HG03439 (cell line): Measurements from ENCODE around the gene ABLIM1.

Experiments used
- ATAC-seq: cut with Tn5 transposase; IDR thresholded peaks from one replicate; pipeline ENCODE4 v1.9.1; 2021; ENCODE audit warnings: mild to moderate bottlenecking, moderate library complexity; ENCODE audit not compliant: unreplicated experiment

The ABLIM1 gene

DNA sequence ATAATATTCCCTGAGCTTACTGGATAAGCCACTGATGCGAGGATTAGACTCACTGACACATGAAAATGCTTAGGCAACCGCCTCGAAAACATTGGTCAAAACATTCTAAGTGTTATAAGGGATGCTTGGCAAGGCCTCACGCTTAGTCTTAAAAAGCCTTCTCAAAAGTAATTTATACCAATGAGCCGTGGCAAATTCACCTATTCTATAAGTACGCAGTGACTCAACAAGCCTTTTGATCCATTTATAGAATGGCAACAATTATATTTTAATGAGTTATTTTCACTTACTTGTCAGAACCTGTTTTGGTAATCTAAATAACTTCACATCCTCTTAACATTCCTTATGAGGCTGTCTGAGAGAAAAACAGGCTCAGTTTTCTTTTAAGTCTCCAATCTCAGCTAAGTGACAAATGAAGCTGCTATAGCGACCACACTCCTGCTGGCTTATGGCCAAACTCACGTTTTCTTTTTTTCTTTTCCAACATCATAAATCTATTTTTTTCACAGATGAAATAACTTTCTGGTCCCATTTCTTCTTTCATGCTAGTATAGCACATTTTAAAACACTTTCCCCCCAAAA is 132.6 kb downstream of the ABLIM1 start:
- no peak for ATAC-seq

DNA sequence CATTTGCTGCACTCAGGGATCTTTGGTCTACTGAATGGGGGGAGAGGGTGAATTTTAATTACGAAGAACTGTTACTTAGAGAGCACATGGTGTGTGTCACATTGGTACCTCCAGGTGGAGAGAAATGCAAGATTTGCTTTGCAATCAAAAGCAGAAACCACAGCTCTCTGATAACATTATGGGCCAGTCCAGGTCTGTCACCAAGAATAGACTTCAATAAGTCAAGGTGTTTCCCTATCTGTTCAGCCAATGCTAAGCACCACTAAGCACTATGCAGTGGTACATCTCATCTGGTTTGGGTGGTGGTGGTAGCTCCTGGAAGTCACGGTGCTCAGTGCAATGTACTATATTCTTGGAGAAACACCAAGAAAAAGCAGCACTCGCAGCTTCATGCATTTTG is 134.2 kb downstream of the ABLIM1 start:
- no peak for ATAC-seq

DNA sequence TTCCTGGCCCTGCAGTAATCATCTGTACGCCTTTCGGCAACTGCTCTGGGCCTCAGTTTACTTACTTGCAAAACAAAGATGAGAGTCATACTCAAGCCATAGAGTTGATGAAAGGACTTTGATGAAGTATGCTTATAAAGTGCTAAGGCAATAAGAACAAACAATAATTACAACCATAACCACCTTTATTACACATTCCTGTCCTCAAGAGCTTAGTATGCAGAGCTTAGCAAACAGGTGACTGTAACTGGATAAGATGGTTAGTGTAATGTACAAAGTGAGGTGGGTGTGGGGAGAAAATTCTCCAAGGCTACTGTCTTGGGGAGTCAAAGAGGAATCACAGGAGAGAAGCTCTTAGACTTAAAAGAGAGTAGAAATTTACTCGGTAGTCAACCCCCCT is 136.8 kb downstream of the ABLIM1 start:
- no peak for ATAC-seq

DNA sequence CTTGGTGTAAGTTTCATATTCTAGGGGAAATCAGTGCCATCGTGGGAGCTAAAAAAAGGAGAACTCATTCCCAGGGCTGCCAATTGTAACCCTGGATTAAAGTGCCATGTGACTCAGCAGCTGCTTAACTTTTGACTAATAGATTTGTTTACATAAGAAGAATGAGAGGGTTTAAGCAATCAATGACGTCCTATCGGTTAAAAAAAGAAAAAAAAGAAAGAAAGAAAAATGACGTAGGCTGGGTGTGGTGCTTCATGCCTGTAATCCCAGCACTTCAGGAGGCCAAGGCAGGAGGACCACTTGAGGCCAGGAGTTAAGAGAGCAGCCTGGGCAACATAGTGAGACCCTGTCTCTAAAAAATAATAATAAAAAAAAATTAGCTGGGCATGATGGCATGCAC is 137.6 kb downstream of the ABLIM1 start:
- ATAC-seq = no peak

DNA sequence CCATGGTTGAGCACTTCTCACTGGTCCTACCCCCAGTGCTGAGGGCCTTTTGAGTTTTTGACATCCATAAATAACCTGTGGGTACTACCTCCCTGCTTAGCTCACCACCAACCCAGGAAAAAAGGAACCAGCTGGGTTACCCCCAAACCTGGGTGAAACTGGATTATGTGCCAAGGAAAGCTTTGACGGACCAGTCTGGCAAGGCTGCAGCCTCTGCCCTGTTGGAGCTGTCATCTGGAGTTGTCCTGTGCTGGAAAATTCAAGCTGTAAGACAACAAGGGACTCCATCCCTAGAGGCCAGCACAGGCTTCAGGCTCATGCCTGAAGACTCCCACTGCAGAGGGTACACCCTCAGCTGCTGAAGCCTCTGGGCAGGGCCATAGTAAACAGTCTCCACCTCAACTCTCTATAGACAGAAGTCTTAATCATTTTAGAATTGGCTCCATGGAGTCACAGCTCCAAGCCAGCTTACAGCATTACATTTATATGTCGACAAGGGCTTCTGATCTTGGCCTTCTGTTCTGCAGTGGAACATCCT is 138.2 kb downstream of the ABLIM1 start:
- no peak for ATAC-seq

DNA sequence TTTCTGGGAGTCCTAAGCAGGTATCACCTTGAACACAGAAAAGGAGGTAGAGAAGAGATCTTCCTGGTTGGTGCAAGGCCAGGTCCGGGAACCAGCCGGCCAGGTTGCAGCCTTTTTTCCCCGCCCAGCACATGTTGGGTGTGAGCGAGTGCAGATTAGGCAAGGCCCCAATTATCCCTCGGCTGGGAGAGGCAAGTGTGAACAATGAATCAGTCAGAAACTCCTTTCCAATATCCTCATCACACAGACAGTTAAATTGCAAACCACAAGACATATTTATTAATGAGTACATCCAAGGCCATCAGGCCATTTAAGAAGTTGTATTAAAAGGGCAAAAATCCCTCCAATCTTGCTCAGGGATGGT is 138.8 kb downstream of the ABLIM1 start:
- no peak for ATAC-seq

DNA sequence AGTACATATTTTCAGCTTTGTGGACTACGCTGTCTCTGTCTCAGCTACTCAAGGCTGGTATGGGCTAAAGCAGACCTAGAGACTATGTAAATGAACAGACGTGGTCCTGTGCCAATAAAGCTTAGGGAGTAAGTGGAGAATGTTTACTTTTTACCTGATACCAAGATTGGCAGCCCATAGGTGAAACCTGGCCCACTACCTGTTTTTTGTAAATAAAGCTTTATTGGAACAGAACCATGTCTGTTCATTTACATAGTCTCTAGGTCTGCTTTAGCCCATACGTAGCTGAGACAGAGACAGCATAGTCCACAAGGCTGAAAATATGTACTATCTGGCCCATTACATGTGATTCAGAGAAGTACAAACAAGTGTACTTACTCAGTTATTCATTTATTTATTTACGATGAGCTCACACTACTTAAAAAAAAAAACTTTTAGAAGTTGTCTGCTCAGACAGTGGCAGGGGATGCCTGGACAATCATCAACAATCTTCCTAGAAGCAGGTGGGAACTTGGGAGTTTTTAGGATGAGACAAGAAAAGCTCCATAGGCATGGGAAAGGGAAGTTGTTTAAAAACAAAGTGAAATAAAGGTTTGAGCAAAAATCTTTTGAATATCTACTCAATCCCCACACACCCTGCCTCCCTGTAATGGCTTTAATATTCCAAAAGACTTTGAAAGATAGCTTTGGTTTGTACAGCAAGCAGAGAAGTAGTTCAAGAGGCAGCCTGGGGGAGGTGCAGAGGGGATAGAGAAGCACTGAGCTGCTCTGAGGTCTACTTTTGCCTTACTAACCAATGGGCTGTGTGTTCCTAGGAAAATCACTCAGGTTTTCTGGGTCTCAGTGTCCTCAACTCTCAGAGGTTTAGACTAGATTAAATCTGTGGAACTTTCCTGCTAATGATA is 139.4 kb downstream of the ABLIM1 start:
- ATAC-seq = no peak

DNA sequence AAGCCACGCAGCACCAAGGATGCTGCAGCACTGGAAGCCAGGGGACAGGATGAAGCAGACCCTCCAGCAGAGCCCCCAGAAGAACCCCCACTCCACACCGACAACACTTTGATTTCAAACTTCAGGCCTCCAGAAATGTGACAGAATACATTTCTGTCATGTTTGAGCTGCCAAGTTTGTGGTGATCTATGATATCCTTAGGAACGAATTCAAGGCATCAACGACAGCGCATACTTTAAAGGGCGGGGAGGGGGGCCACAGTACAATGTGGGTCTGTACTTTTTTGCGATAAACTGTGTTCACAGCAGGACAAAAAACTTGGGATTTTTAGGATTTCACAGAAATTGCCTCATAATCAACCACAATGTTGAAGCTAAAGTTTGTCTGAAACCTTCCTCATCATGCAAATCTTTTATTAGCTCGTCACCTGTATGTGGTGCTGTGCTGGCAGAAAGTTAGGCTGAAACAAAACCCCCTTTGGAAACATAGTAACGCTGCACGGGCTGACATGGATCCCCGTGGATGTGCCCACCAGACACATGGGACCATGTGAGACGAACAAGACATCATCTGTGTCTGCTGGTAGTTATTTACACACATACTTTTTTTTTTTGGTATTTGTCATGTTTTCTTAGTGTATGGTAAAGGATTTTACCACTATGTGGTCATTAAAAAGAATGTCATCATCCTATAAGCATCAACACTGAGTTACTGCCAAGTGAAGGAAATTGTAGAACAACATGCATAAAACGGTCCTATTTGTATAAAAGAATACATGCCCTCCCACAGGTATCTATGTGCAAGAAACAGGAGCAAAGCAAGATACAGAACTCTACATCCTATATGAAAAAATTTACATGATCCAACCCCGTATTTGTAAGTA is 140.5 kb downstream of the ABLIM1 start:
- ATAC-seq = no peak

DNA sequence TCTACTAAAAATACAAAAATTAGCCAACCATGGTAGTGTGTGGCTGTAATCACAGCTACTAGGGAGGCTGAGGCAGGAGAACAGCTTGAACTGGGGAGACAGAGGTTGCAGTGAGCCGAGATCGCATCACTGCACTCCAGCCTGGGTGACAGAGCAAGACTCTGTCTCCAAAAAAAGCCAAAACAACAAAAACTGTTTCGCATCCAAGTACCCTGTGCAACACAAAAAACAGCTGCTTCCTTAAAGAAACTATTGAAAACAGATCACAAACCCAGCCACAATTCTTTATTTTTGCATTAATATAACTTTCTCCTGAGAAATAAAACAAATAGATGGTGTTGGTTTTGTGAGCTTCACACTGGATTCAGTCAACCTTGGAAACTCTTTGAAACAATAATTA is 141.7 kb downstream of the ABLIM1 start:
- no peak for ATAC-seq

DNA sequence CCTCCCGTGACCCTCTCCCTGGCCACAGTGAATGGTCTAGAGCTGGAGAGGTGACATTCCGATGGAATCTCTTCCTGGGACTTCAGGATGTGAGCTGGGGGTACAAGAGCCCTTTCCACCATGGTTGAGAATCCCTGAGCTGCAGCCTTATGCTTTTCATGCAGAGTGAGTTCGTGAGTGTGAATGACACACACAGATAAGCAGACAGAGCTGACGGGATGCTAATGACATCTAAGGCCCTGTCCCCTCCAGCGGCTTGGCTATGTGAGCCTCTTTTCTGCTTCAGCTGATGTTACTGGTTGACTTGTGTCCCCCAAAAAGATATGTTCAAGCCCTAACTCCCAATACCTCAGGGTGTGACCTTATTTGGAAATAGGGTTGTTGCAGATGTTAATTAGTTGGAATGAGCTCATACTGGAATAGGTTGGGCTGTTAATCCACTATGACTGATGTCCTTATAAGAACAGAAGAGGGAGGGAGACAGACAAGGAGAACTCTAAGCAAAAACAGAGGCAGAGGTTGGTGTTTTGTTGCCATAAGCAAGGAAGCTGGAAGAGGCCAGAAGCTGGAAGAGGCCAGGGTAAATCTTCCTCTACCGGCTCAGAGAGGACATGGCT is 142.7 kb downstream of the ABLIM1 start:
- no peak for ATAC-seq

DNA sequence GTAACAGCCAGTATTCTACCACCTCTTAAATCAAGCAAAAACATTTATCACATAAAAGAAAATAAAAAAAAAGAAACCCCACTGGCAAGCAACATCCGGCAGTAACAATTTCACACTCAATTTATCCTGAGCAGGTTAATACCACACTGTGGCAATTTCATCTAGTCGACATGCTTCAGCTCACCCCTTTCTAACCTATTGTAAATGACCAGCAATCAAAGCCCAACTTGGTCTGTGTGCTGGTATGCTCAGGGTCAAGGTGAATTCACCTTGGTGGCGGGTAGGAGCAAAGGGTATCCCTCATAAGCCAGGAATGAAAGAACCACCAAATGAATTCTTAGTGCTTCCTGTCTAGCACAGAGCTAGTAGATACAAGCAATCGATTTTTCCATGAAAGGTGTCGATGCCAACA is 144.7 kb downstream of the ABLIM1 start:
- no peak for ATAC-seq

DNA sequence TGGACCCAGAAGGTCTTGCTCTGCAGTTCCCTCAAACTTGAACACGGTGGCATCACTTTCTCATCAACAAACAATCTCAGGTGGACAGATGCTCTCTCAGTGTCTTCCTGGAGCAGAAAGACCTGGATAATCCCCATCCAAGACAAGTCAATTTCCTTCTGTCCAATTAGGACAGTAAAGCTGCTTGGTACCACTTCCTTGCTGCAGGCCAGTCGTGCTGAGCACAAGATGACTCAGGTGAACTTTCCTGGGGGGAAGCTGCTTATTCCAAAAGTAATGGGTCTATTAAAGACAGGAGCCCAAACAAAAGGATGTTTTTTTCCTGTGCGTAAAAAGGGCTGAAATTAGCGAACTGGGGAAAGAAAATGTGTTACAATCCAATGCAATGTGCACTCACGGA is 146.2 kb downstream of the ABLIM1 start:
- ATAC-seq = no peak

DNA sequence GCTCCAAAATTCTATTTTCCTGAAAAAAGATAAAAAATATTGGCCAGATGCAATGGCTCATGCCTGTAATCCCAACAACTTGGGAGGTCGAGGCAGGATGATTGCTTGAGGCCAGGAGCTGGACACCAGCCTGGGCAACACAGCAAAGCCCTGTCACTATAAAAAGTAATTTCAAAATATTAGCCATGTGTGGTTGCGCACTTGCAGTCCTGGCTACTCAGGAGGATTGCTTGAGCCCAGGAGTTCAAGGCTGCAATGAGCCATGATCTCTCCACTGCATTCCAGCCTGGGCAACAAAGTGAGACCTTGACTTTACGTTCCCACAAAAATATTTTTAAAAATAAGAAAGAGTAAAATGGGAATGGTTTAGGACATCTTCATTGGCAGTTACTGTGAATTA is 149.7 kb downstream of the ABLIM1 start:
- no peak for ATAC-seq

DNA sequence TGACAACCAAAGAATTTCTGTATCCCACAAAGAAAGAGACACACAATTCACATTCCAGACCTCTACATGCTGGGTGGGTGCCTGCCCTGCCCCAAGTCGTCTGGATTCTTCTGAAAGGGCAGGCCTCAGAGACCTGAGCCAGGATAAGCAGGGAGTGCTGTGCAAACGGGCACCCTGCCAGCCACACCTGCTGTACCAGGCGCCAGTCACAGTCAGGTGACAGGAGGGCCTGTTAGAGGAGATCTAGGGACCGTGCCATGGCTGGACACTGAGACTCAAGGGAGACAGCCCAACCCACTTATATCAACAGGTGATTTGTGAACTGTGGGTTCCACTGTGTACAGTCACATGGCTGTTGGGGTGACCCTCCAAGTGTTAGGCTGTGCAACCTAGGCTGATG is 150.6 kb downstream of the ABLIM1 start:
- ATAC-seq = no peak

DNA sequence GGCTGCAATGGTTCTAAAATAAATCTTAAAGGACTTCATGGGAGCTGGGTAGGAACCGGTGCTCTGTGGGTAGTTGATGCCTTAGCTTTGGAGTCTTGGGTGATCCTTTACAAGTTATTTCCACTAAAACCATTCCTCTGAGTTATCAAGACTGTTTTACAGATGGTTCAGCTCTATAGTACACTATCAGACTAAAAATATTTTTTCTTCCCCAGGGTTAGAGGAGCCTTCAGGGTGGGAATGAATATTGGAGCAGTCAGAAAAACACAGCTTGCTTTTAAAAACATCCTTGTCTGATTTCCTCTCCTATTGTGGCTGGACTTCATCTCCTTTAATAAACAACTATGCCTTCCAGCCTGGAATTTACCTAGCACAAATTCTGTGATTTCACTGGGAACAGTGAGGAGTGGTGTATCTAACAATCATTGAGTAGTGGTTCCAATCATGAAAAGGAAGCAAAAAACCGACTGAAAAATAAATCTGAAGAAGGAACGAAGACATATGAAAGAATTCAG is 151.1 kb downstream of the ABLIM1 start:
- ATAC-seq = no peak

DNA sequence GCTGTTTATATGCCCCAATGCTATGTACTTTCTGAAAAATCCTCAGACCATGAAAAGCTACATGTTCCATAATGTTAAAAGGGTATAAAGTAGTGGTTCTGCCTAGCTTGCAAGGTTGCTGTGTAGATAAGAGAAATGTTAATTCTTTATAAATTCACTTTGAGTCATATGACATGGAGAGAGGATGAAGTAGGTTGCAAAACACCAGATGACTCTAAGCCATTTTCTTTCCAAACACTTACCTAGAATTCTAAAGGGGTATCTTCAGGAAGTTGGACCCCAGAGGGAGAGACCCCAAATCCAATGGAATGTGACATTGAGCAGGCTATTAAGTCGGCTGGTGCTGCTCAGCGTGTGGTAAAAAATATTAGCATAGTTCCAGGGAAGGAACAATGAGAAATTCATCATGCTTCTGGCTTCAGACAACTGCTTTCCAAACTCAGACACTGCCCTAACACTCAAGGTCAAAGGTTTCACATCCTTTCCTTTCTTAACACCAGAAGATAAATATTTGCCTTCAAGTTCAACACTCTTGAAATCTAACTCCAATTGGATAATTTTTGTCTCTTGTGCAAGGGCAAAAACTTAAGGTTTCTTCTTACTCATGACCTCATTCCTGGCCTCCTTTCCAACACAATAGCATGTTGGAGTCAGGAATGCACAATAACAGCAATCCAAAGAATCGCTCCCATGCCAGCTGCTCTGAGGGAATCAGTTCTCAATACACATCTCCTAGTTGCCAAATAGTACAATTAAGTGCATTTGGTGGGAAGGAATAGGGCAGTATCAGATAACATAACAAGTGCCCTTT is 153.1 kb downstream of the ABLIM1 start:
- ATAC-seq = no peak

DNA sequence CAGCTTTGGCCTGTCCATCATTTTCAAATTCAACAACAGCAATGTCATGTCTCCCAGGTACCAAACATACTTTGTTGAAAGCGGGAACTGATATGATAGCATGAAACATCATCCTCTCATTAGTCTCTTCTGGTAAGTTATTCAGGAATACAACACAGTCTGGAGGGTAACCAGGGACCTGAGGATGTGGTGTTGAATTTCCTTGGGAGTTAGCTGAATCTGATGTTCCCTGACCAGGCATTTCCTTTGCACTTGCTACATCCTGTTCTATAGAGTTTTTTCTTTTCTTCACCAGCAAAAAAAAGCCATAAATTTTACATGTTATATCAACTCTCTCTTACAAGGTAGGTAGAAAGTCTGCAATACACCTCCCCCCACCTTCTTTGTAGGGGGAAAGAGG is 156.0 kb downstream of the ABLIM1 start:
- no peak for ATAC-seq

DNA sequence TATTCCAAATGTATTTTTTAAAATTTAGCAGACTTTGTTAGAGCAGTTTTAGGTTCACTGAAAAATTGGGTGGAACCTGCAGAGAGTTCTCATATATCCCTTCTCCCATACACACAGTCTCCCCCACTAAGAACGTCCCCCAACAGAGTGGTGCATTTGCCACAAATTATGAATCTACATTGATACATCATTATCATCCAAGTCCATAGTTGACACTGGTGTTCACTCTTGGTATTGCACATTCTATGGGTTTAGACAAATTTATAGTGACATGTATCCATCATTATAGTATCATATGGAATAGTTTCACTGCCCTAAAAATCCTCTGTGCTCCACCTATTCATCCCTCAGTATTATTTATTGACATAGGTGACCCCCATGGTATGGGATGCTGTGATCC is 156.4 kb downstream of the ABLIM1 start:
- ATAC-seq = no peak

DNA sequence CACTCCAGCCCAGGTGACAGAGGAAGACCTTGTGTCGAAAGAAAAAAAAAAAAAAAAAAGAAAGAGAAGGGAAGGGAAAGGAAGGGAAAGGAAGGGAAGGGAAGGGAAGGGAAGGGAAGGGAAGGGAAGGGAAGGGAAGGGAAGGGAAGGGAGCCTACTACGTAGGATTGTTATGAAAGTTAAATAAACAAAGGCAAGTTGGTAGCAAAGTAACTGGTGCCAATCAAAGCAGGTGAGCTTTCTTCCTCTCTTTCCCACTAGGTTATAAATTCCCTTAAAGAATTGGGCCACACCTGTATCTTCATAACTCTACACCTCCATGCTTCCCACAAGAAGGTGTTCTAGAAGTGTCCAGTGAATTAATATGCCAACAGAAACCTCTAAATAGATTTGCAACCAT is 157.4 kb downstream of the ABLIM1 start:
- ATAC-seq = no peak

DNA sequence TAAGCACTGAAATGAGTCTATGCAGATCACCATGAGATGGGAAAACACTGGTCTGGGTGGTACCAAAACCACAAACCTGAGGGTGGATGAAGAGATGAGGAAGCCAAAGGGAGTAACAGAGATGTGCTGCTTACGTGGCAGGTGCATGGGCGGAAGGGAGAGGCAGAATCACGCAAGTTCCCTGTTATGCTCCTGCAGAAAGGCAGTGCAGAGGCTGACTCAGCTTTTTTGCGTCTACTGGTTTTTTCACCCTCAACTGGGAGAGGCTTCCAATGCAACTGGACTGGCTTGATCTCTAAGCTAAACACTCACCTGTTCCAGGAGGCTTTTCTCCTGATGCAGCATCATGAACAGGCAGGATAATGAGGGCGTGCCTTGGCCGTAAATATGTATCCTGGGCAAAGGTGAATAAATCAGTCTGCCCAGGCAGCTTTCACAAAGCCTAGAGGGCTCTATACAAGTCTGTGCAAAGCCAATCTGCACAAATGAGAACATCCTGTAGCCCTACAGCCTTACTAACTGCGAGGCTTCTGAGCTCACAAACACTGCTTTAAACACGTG is 158.4 kb downstream of the ABLIM1 start:
- ATAC-seq = peak; percentile 33
